ENCODE data around the gene NAGLU.
A peak's percentile ranks its signal among the peaks of the same experiment; 100 is the strongest.

NAGLU gene

DNA sequence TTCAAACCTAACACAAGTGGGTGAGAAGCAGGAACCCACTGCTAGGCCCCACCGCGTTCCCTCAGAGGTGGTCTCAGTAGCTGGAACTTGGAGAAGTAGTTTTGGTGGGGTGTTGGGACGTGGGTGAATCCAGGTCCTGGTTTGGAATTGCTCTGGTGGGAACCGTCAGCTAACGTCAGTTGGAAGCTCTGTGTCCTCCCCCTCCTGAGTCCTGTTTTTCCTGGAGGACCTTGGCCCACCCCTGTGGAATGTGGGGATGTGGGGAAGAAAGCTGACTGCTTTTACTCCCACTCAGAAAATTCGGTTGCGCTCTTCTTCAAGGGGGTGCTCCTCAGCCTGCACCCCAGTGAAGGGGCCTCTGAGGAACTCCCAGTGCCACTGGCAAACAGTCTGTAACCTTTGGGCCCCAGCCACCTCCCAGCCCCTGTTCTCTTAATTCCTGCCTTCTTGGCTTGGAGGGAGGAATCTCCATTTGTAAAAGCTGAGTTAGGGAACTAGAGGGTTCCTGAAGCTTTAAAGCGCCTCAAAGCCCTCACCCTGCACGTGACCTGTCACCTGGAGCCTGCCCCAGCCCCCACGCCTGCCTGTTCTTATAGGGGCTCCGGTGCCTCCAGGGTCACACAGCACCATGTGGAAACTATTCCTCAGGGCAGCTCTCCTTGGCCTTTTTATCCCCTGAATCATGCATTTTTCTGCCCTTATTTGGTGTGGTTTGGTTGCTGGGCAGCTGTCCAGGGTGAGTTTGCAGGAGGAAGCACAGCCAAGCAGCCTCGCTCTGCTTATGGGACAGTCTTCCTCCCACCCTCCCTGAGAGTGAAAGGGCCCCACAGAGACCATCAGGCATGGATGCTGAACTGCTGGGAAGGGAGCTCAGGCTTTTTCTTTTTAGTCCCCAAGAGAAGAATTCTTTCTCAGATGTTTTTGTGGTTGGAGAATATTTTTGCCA lies 16.2 kb upstream of the NAGLU start:
- H3K27me3 ChIP-seq (ENCODE audit: low read depth, low read length): no peaks in the 10 kb centered on the region
- peaks cover 8% of the 10 kb centered on the region for H3K4me1 ChIP-seq (ENCODE audit: low read length)
- H3K79me2 ChIP-seq (ENCODE audit: low read length): no peaks in the 10 kb centered on the region
- no peaks in the 10 kb centered on the region for H3K9me3 ChIP-seq (ENCODE audit: insufficient read depth, low read length)
- no peak overlapping the region for H3K9ac ChIP-seq (ENCODE audit: low read length)
- TF ChIP-seq, protein P1, sequence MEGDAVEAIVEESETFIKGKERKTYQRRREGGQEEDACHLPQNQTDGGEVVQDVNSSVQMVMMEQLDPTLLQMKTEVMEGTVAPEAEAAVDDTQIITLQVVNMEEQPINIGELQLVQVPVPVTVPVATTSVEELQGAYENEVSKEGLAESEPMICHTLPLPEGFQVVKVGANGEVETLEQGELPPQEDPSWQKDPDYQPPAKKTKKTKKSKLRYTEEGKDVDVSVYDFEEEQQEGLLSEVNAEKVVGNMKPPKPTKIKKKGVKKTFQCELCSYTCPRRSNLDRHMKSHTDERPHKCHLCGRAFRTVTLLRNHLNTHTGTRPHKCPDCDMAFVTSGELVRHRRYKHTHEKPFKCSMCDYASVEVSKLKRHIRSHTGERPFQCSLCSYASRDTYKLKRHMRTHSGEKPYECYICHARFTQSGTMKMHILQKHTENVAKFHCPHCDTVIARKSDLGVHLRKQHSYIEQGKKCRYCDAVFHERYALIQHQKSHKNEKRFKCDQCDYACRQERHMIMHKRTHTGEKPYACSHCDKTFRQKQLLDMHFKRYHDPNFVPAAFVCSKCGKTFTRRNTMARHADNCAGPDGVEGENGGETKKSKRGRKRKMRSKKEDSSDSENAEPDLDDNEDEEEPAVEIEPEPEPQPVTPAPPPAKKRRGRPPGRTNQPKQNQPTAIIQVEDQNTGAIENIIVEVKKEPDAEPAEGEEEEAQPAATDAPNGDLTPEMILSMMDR (IDR thresholded peaks at IDR 0.05; ENCODE audit: low read depth, low read length): no peak
- TF ChIP-seq EZH2phosphoT487 (IDR thresholded peaks at IDR 0.05; ENCODE audit: low read depth): no peak
- no peak overlapping the region for H3K4me2 ChIP-seq (ENCODE audit: low read length)
- no peak overlapping the region for H3K4me3 ChIP-seq (ENCODE audit: low read length)
- H3K27ac ChIP-seq (ENCODE audit: low read length): no peak overlapping the region
- peaks cover 10% of the 10 kb centered on the region for H3K36me3 ChIP-seq (replicated peaks; ENCODE audit: low read depth, low read length)
- no peak overlapping the region for H2AFZ ChIP-seq (ENCODE audit: low read depth, low read length)
- H4K20me1 ChIP-seq (ENCODE audit: insufficient read depth, low read length): no peaks in the 10 kb centered on the region

DNA sequence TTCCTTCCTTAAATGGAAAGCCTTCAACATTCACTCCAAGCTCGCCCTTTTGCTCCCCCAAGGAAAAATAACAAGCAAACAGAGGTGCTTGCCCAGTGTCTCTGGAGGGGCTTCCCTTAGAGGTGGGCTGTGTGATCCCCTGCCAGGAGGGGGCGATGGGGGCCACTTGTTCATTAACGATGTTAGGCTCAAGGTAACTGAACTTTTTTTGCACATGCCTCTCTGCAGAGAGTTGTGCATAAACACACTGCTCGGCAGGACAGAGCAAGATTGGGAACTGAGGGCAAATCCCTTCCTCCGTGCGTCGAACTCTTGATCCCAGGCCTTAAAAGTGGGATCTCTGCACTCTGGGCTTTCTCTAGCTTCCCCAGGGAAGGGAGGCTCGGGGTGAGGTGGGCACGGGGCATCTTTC lies 15.5 kb upstream of the NAGLU start:
- Histone ChIP-seq H2AFZ (ENCODE audit: low read depth, low read length) (no peak overlapping the region), H3K4me3 (ENCODE audit: low read length) (no peak overlapping the region), H4K20me1 (ENCODE audit: insufficient read depth, low read length) (no peaks in the 10 kb centered on the region), H3K9ac (ENCODE audit: low read length) (no peak overlapping the region), H3K27ac (ENCODE audit: low read length) (no peak overlapping the region), H3K27me3 (ENCODE audit: low read depth, low read length) (no peaks in the 10 kb centered on the region), H3K36me3 (replicated peaks; ENCODE audit: low read depth, low read length) (peaks cover 10% of the 10 kb centered on the region), H3K4me1 (ENCODE audit: low read length) (peaks cover 8% of the 10 kb centered on the region), H3K79me2 (ENCODE audit: low read length) (no peaks in the 10 kb centered on the region), H3K9me3 (ENCODE audit: insufficient read depth, low read length) (no peaks in the 10 kb centered on the region), H3K4me2 (ENCODE audit: low read length) (no peak overlapping the region)
- TF ChIP-seq, protein P1 (IDR thresholded peaks at IDR 0.05; ENCODE audit: low read depth, low read length): peak; percentile 27
- TF ChIP-seq EZH2phosphoT487 (IDR thresholded peaks at IDR 0.05; ENCODE audit: low read depth): no peak

DNA sequence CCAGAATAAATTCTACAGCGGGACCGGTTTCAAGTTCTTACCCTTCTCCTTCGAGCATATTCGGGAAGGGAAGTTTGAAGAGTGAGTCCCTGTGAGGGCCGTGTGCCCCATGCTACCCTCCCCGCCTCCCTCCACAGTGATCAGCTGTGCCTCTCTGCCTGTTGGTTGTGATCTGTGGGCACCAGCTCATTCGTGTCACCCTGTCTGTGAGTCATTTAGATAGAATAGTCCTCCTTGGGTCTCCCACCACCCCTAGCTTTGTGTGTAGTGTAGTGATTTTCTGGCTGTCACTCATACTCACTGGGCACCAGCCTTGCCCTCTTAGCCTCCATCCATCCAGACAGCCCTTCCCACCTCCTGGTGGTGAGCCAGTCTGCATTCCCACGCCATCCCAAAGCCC lies 15.0 kb upstream of the NAGLU start:
- H3K4me2 ChIP-seq (ENCODE audit: low read length): no peak overlapping the region
- H3K9ac ChIP-seq (ENCODE audit: low read length): no peak overlapping the region

DNA sequence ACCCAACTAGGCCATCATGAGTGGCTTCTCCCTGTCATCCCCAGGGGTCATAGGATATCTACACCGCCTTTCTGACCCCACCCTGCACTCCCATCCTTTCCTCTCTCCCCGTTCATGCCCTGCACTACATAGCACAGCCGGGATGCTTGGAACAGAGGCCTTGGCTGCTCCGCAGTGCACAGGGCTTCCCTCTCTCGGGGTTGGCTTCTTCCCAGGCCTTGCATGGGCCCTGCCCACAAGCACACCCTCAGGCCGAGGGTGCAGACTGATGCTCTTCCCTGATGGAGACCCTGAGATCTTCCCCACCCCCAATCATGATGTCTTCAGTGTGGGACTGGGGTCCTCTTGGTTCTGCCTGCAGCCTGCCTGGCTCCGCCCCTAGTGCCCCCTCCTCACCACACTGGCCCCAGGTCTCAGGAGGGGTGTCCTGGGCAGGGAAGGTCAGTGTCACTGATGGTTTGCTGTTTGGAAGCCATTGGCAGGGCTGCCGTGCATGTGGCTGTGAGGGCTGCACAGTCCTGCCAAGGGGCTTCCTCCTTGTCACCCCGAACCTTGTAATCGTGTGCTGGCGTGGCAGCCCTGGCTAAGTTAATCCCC lies 14.3 kb upstream of the NAGLU start:
- H3K9ac ChIP-seq (ENCODE audit: low read length): no peak overlapping the region

More for the DNA sequence above, 15.0 kb upstream of the NAGLU start:
- TF ChIP-seq, protein P1 (IDR thresholded peaks at IDR 0.05; ENCODE audit: low read depth, low read length): no peak
- no peak for TF ChIP-seq EZH2phosphoT487 (IDR thresholded peaks at IDR 0.05; ENCODE audit: low read depth)
- Histone ChIP-seq H3K9me3 (ENCODE audit: insufficient read depth, low read length) (no peaks in the 10 kb centered on the region), H4K20me1 (ENCODE audit: insufficient read depth, low read length) (no peaks in the 10 kb centered on the region), H3K27ac (ENCODE audit: low read length) (no peak overlapping the region), H2AFZ (ENCODE audit: low read depth, low read length) (no peak overlapping the region), H3K4me1 (ENCODE audit: low read length) (peaks cover 8% of the 10 kb centered on the region), H3K79me2 (ENCODE audit: low read length) (no peaks in the 10 kb centered on the region), H3K36me3 (replicated peaks; ENCODE audit: low read depth, low read length) (peaks cover 10% of the 10 kb centered on the region), H3K27me3 (ENCODE audit: low read depth, low read length) (no peaks in the 10 kb centered on the region), H3K4me3 (ENCODE audit: low read length) (no peak overlapping the region)

More for the DNA sequence above, 14.3 kb upstream of the NAGLU start:
- peaks cover 8% of the 10 kb centered on the region for H3K4me1 ChIP-seq (ENCODE audit: low read length)
- H4K20me1 ChIP-seq (ENCODE audit: insufficient read depth, low read length): no peaks in the 10 kb centered on the region
- H3K36me3 ChIP-seq (replicated peaks; ENCODE audit: low read depth, low read length): peaks cover 10% of the 10 kb centered on the region
- no peak overlapping the region for H2AFZ ChIP-seq (ENCODE audit: low read depth, low read length)
- H3K4me2 ChIP-seq (ENCODE audit: low read length): no peak overlapping the region
- no peak overlapping the region for H3K4me3 ChIP-seq (ENCODE audit: low read length)
- no peaks in the 10 kb centered on the region for H3K79me2 ChIP-seq (ENCODE audit: low read length)
- H3K27ac ChIP-seq (ENCODE audit: low read length): no peak overlapping the region
- TF ChIP-seq, protein P1 (IDR thresholded peaks at IDR 0.05; ENCODE audit: low read depth, low read length): no peak
- no peak for TF ChIP-seq EZH2phosphoT487 (IDR thresholded peaks at IDR 0.05; ENCODE audit: low read depth)
- H3K9me3 ChIP-seq (ENCODE audit: insufficient read depth, low read length): no peaks in the 10 kb centered on the region
- no peaks in the 10 kb centered on the region for H3K27me3 ChIP-seq (ENCODE audit: low read depth, low read length)

All from OCI-LY3 (cell line).